Neuron (in vitro differentiated cells): ENCODE results near the gene DBH.

Experiments used
- H2AFZ ChIP-seq: one replicate; pipeline ENCODE4 v1.6.1; 2013; ENCODE audit warnings: low read depth, mild to moderate bottlenecking, inconsistent platforms, low read length, moderate library complexity
- H3K27me3 ChIP-seq: one replicate; pipeline ENCODE4 v1.6.1; 2013; ENCODE audit warnings: low read length; ENCODE audit not compliant: insufficient read depth
- H3K36me3 ChIP-seq: one replicate; pipeline ENCODE4 v1.6.1; 2013; ENCODE audit warnings: low read length; ENCODE audit not compliant: insufficient read depth
- H3K4me1 ChIP-seq: one replicate; pipeline ENCODE4 v1.6.1; 2013; ENCODE audit warnings: low read length; ENCODE audit not compliant: insufficient read depth
- H3K4me3 ChIP-seq: 2 replicates; pipeline ENCODE4 v1.5.1; 2013; ENCODE audit warnings: mild to moderate bottlenecking, low read length, moderate library complexity
- H3K9me3 ChIP-seq: one replicate; pipeline ENCODE4 v1.6.1; 2013; ENCODE audit warnings: low read length

The DBH gene

GRCh38 chr9:133659516-133659915, 23.4 kb downstream of the DBH start:
- Histone ChIP-seq H3K4me3 (no peak overlapping the region), H3K27me3 (peaks cover 51% of the 10 kb centered on the region), H3K36me3 (no peaks in the 10 kb centered on the region), H2AFZ (no peak overlapping the region), H3K9me3 (no peaks in the 10 kb centered on the region), H3K4me1 (peaks cover 11% of the 10 kb centered on the region)

DNA sequence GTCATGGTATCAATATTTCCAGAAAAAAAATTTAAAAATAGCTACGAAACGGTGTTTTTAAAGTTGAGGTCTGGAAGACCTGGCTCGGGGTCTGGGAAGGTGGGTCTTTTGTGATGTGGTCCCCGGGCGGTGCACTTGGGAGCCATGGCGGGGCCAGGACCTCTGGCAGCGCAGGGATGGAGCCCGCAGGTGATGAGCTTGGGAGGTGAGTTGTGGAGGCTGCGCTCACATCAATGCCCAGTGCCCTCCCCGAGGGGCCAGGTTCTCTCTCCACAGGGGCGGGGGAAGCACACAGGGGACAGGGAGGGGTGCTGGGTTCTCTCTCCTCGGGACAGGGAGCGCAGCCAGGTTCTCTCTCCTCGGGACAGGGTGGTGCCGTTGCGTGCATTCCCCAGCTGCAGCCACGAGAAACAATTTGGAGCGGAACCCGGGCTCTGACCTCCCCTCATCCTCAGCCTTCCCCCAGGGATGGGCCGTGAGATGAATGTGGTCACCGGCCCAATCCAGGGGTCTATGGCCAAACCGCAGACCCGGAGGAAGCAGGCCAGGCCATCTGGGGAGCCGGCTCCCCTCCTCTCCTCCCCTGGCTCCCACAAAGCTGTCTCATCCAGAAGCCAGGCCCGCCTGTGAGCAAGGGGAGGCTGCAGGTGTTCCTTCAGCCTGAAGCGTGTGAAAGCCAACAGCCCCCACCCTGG, 25.8 kb downstream of the DBH start:
- peaks cover 31% of the 10 kb centered on the region for H3K27me3 ChIP-seq
- no peaks in the 10 kb centered on the region for H3K36me3 ChIP-seq

GRCh38 chr9:133664173-133665050, 28.2 kb downstream of the DBH start:
- Histone ChIP-seq H3K36me3 (no peaks in the 10 kb centered on the region), H2AFZ (no peak overlapping the region), H3K4me1 (no peaks in the 10 kb centered on the region), H3K4me3 (no peak overlapping the region), H3K9me3 (no peaks in the 10 kb centered on the region), H3K27me3 (peaks cover 7% of the 10 kb centered on the region)

More for the DNA sequence above, 25.8 kb downstream of the DBH start:
- H3K9me3 ChIP-seq: no peaks in the 10 kb centered on the region
- peaks cover 11% of the 10 kb centered on the region for H3K4me1 ChIP-seq
- H3K4me3 ChIP-seq: no peak overlapping the region
- H2AFZ ChIP-seq: no peak overlapping the region

DNA sequence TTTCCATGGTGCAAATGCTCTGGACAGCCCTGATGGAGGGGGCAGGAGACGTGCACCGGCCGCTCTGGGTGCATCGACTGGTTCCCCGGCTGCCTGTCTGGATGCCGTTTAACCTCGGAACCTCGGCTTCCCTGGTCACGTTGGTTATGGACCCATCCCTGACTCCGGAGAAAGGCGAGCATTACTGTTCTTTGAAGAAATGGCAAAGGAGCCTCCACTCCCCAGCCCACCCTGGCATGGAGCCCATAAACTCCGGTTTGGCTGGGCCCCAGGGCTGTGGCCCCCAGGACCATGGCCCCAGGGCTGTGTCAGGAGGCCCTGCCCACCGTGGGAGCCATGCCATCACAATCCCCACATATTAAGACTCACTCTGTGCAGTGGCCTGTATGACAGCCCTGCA, 28.9 kb downstream of the DBH start:
- Histone ChIP-seq H3K4me3 (no peak overlapping the region), H3K27me3 (peaks cover under 1% of the 10 kb centered on the region), H3K9me3 (no peaks in the 10 kb centered on the region), H2AFZ (no peak overlapping the region), H3K4me1 (no peaks in the 10 kb centered on the region), H3K36me3 (no peaks in the 10 kb centered on the region)

GRCh38 chr9:133665535-133665934, 29.4 kb downstream of the DBH start:
- Histone ChIP-seq H3K4me1 (no peaks in the 10 kb centered on the region), H2AFZ (no peak overlapping the region), H3K36me3 (no peaks in the 10 kb centered on the region), H3K9me3 (no peaks in the 10 kb centered on the region), H3K27me3 (no peaks in the 10 kb centered on the region), H3K4me3 (no peak overlapping the region)

GRCh38 chr9:133666387-133666786, 30.2 kb downstream of the DBH start:
- Histone ChIP-seq H2AFZ (no peak overlapping the region), H3K36me3 (no peaks in the 10 kb centered on the region), H3K9me3 (no peaks in the 10 kb centered on the region), H3K4me3 (no peak overlapping the region), H3K27me3 (no peaks in the 10 kb centered on the region), H3K4me1 (no peaks in the 10 kb centered on the region)

DNA sequence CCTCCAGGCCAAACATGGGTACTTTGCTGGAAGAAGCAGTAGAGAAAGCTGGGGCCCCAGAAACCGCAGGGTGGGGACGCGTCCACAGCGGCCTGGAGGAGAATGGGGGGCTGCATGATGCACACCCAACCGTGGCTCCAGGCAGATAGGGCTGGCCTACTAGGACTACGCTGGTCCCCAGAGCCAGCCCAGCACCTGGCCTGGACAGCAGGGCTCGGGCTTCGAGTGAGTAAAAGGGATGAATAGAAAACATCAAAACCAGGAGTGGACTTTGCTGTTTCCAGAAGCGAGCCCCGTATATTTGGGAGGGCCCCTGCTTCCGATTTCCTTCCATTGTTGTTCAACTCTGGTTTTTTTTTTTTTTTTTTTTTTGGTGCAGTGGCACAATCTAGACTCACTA, 30.7 kb downstream of the DBH start:
- Histone ChIP-seq H3K4me3 (no peak overlapping the region), H3K36me3 (no peaks in the 10 kb centered on the region), H3K9me3 (no peaks in the 10 kb centered on the region), H3K4me1 (no peaks in the 10 kb centered on the region), H2AFZ (no peak overlapping the region), H3K27me3 (no peaks in the 10 kb centered on the region)

DNA sequence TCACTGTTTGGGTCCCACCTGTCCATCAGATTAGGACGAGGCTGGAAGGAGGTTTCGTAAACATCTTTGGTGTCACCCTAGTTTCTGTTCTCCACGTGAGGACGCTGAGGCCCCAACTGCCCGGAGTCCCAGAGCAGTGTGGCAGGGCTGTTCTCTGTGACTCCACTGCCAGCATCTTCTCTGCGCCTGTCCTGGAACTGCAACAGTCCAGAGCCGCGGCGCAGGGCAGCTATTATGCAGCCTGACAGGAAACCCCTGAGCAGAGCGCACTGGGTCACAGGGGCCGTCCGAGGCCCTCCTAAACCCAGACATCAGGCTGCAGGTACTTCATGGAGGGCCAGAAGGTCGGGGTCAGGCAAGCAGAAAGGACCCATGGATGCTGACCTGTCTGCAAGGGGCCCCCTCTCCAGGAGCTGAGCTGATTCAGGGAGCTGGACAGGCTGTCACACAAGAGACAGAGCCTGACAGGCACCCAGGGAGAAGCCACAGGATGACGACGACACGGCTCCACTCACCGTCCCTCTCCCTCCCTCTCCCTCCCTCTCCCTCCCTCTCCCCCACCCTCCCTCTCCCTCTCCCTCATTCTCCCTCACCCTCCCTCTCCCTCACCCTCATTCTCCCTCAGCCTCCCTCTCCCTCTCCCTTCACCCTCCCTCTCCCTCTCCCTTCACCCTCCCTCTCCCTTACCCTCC, 31.7 kb downstream of the DBH start:
- H3K27me3 ChIP-seq: no peaks in the 10 kb centered on the region
- H3K9me3 ChIP-seq: peaks cover 2% of the 10 kb centered on the region
- H3K36me3 ChIP-seq: no peaks in the 10 kb centered on the region
- no peak overlapping the region for H2AFZ ChIP-seq
- H3K4me3 ChIP-seq: no peak overlapping the region
- H3K4me1 ChIP-seq: peaks cover under 1% of the 10 kb centered on the region

DNA sequence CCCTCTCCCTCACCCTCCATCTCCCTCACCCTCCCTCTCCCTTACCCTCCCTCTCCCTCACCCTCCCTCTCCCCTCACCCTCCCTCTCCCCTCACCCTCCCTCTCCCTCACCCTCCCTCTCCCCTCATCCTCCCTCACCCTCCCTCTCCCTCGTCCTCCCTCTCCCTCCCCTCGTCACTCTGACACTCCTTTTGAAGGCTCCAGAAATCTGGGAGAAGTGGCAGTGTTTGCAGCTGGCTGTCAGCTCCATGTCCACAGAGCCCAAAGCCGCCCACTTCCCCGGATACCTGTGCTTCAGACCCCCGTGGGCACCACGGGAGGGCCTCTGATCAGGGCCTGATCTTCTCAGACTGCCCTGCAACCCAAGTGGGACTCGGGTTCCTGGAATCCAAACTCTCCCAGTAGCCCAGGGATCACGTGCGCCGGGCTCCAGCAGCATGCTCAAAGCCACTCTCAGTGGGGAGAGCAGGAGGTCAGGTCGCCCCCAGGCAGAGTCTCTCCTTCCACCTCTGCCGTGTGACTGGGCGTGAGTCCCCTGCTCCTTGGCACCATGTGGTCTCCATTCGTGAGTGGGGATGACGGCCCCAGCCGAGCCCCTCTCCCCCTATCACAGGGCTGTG, 33.1 kb downstream of the DBH start:
- peaks cover 5% of the 10 kb centered on the region for H3K4me1 ChIP-seq
- no peak overlapping the region for H3K4me3 ChIP-seq
- H3K9me3 ChIP-seq: peaks cover 2% of the 10 kb centered on the region
- no peaks in the 10 kb centered on the region for H3K36me3 ChIP-seq
- H3K27me3 ChIP-seq: no peaks in the 10 kb centered on the region
- H2AFZ ChIP-seq: no peak overlapping the region

DNA sequence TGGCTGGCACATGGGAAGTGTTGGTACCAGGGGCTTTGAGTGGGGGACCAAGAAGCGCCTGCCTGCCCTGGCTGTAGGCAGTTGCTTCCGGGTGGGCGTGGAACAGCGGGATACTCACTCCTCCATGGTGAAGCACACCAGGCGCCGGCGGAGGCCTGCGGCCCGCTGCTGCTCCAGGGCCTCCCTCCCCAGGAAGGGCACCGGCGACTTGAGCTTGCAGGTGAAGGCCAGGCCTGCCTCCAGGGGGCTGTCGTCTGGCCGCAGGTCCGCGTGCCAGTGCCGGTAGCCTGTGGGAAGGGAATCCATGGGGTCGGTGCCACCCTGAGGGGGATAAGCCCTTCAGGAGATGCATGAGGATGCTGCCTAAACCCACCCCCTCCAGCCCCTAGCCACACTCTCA, 34.3 kb downstream of the DBH start:
- H3K36me3 ChIP-seq: no peaks in the 10 kb centered on the region
- peaks cover 2% of the 10 kb centered on the region for H3K9me3 ChIP-seq
- no peak overlapping the region for H2AFZ ChIP-seq
- H3K4me1 ChIP-seq: peaks cover 5% of the 10 kb centered on the region
- H3K27me3 ChIP-seq: no peaks in the 10 kb centered on the region
- H3K4me3 ChIP-seq: no peak overlapping the region

DNA sequence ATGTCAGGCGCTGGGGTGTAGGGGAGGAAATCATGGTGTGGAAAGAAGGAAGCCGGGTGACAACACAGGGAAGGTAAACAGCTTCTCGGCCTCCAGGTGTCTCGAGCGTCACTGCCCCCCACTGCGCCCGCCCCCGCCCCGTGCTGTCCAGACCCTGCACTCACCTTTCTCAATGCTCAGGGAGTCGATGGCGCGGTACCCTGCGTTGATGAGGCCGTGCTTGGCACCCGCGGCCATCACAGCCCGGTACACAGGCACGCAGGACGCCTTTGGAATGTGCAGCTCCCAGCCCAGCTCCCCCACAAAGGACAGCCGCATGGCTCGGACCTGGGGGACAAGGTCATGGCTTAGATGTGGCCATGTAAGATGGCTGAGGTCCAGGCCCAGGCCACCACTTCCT, 35.2 kb downstream of the DBH start:
- H3K4me1 ChIP-seq: peaks cover 5% of the 10 kb centered on the region
- no peak overlapping the region for H2AFZ ChIP-seq
- no peaks in the 10 kb centered on the region for H3K36me3 ChIP-seq
- H3K27me3 ChIP-seq: no peaks in the 10 kb centered on the region
- peaks cover 2% of the 10 kb centered on the region for H3K9me3 ChIP-seq
- H3K4me3 ChIP-seq: no peak overlapping the region

- Histone ChIP-seq H3K4me1 (peaks cover 5% of the 10 kb centered on the region), H3K4me3 (no peak overlapping the region), H3K36me3 (no peaks in the 10 kb centered on the region), H3K27me3 (no peaks in the 10 kb centered on the region), H3K9me3 (peaks cover 2% of the 10 kb centered on the region), H2AFZ (no peak overlapping the region)
These were observed 36.5 kb downstream of the DBH start for GRCh38 chr9:133672503-133673257.
